ENCODE data around the gene IRF7. TPM values are rescaled to one million over a fixed set of nuclear protein-coding genes. Genes with fewer than 3 reads are reported as not detected.

IRF7 gene
- total and polyA plus RNA-seq, 2 donors (not counting 3 experiments of a cell fraction or from before 2014, with no cell fraction given): 12.6 to 14.7 TPM

- intact Hi-C loops (cut with micrococcal nuclease) (no loop called here), dilution Hi-C loops (cut with MboI; ENCODE audit: extremely low pct_ligation_motif_present, low sequenced_read_pairs) (no loop called here)
- no peaks in the 10 kb centered on the region for H3K4me1 ChIP-seq (ENCODE audit: control insufficient read depth, extremely low read depth, insufficient read depth, low read length)
- no peak overlapping the region for H2AFZ ChIP-seq (ENCODE audit: low read depth, low read length)
- H3K36me3 ChIP-seq (ENCODE audit: control insufficient read depth in 2 of 2, extremely low read depth in 1 of 2, insufficient read depth in 2 of 2, low read length in 2 of 2): peaks cover 25 to 50% of the 10 kb centered on the region in 2 experiments
- no TSS peak for BruUV-seq (replicated peaks)
- H3K27me3 ChIP-seq (ENCODE audit: control insufficient read depth in 2 of 2, insufficient read depth in 2 of 2, low read length in 2 of 2): no peaks in the 10 kb centered on the region
- DNase-seq (ENCODE audit: low read depth, low spot score) (no peak), FAIRE-seq (no peak)
- ChIA-PET CTCF (no interaction called here), POLR2A (no interaction called here)
- no peaks in the 10 kb centered on the region for H4K20me1 ChIP-seq (replicated peaks; ENCODE audit: control insufficient read depth, extremely low read depth, insufficient read depth, low read length)
- H3K9ac ChIP-seq (replicated peaks; ENCODE audit: extremely low read depth, insufficient read depth, low read length): no peak overlapping the region
- no peak overlapping the region for H3K4me3 ChIP-seq (replicated peaks in 1 of 3; ENCODE audit: insufficient read depth in 1 of 3, low read depth in 1 of 3, low read length in 3 of 3)
- no peak overlapping the region for H3K4me2 ChIP-seq (ENCODE audit: insufficient read depth, low read length)
- TF ChIP-seq JUN (IDR thresholded peaks at IDR 0.05; ENCODE audit: borderline replicate concordance, insufficient read depth, insufficient read length, low read depth): no peak
- no peak for TF ChIP-seq EZH2 (IDR thresholded peaks at IDR 0.05; ENCODE audit: borderline replicate concordance, low read depth, low read length, severe bottlenecking)
- TF ChIP-seq GATA2 (IDR thresholded peaks at IDR 0.05; ENCODE audit: insufficient read depth, insufficient read length, low read depth, low read length): no peak
- no peak for TF ChIP-seq POLR2A (IDR thresholded peaks at IDR 0.05; ENCODE audit: low read depth, low read length)
- TF ChIP-seq FOS (IDR thresholded peaks at IDR 0.05; ENCODE audit: borderline replicate concordance, insufficient read depth, low read length): no peak
- TF ChIP-seq POLR2AphosphoS5 (IDR thresholded peaks at IDR 0.05; ENCODE audit: insufficient read depth, low read depth, low read length): no peak
- no peak for TF ChIP-seq MAX (IDR thresholded peaks at IDR 0.05; ENCODE audit: insufficient read depth, insufficient read length)
- no peak for TF ChIP-seq CTCF (IDR thresholded peaks at IDR 0.05; ENCODE audit: extremely low read depth in 1 of 2, insufficient read depth in 1 of 2, low read depth in 1 of 2, low read length in 2 of 2)
- TF ChIP-seq MYC (IDR thresholded peaks at IDR 0.05; ENCODE audit: low read depth, low read length): no peak
- no peaks in the 10 kb centered on the region for H3K9me3 ChIP-seq (replicated peaks; ENCODE audit: control insufficient read depth, insufficient read depth, low read length)
- no peak overlapping the region for H3K27ac ChIP-seq (ENCODE audit: insufficient read depth, low read depth, low read length)
- no peaks in the 10 kb centered on the region for H3K79me2 ChIP-seq (ENCODE audit: control insufficient read depth, insufficient read depth, low read length)
- H3K9me1 ChIP-seq (replicated peaks; ENCODE audit: control insufficient read depth, extremely low read depth, insufficient read depth, low read length): no peaks in the 10 kb centered on the region
Measured at GRCh38 chr11:595400-595799, 20.4 kb downstream of the IRF7 start.
